Peyer's patch (tissue), 4 donors: ENCODE measurements around the gene BLOC1S3. TPM values are rescaled to one million over a fixed set of nuclear protein-coding genes. Genes with fewer than 3 reads are reported as not detected.

Experiments used
- DNase-seq, 3 donors: peaks; one replicate each; pipeline ENCODE4 v3.0.0-alpha.2; 2017 to 2019
- H3K27ac ChIP-seq, 4 donors: fragments of 200-600 bp; sonication (generic); one replicate each; pipeline ENCODE4 v1.5.1; 2016 to 2019
- H3K27me3 ChIP-seq, 2 donors: fragments of 200-600 bp; sonication (generic); one replicate each; pipeline ENCODE4 v1.5.1; 2019
- H3K36me3 ChIP-seq, 3 donors: fragments of 200-600 bp; sonication (generic); one replicate each; pipeline ENCODE4 v1.5.1; 2016 to 2019
- H3K4me1 ChIP-seq, 4 donors: fragments of 200-600 bp; sonication (generic); one replicate each; pipeline ENCODE4 v1.5.1; 2016 to 2019
- H3K4me3 ChIP-seq, 4 donors: fragments of 200-600 bp; sonication (generic); 1 replicate in 3 of 4; 2 replicates in 1 of 4; pipeline ENCODE4 v1.5.1; 2016 to 2019; ENCODE audit warnings: mild to moderate bottlenecking in 1 of 4
- H3K9me3 ChIP-seq, 4 donors: fragments of 200-600 bp; sonication (generic); one replicate each; pipeline ENCODE4 v1.5.1; 2016 to 2019; ENCODE audit warnings: mild to moderate bottlenecking in 1 of 4
- POLR2A ChIP-seq, 2 donors: fragments of 450-650 bp; IDR thresholded peaks; one replicate each; pipeline ENCODE4 v1.5.1; 2017; ENCODE audit warnings: antibody characterized with exemption in 2 of 2, mild to moderate bottlenecking in 2 of 2, moderate library complexity in 2 of 2
- total RNA-seq, 4 donors: library from RNA; depleted of rRNA; stranded (reverse); fragments of >200 nt; gene quantifications; one replicate each; pipeline ENCODE4 v1.1.0, GENCODE V29; 2016
- TF ChIP-seq, protein P1 (sequence below), 6 experiments: fragments of 450-650 bp in 4 of 6; fragments of 200-600 bp in 2 of 6; sonication (generic) in 1 of 6; IDR thresholded peaks; one replicate each; pipeline ENCODE4 v1.5.1; 2017 to 2019; ENCODE audit warnings: antibody characterized with exemption in 6 of 6, mild to moderate bottlenecking in 3 of 6, moderate library complexity in 1 of 6

BLOC1S3 gene, protein sequence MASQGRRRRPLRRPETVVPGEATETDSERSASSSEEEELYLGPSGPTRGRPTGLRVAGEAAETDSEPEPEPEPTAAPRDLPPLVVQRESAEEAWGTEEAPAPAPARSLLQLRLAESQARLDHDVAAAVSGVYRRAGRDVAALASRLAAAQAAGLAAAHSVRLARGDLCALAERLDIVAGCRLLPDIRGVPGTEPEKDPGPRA
- total RNA-seq: 10 to 100 TPM in 2 of 4 donors, 1 to 10 TPM in 2; 6.6 to 18.0 (median 10.3) TPM

DNA sequence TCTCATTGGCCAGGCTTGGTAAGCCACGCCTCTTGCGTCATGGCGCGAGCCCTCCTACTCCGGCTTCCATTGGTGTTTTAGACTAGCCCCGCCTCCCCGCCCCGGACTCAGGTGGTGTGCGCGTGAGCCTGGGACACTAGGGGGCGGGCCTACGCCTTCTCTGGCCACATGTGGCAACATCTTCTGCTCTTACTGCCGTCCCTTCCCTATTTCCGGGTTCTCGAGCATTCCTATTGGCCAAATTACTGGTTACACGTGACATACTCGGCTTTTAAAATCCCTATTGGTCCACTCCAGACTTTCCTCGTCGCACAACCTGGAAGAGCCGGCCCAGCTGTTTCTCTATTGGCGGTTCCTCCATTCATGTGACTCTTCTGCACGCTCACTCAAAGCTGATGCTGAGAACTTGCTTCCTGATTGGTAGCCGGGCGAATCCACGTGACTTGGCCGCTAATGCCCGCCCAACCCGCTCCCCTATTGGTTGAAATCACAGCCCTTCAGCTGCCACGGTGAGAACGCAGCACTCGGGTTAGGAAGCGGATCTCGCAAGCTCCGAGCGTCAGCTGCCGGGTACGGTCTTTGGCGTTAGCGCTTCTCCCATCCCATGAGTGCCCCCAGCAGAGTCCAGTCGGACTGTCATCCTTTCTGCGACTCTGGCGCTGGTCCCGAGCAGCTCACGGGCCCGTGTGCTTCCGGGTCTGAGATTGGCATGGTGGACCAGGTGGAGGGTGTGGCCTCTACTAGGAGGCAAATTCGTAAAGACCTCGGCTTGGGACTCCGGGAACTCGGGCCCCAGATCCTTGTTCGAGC is at the start of gene BLOC1S3:
TSS of gene BLOC1S3 (plus strand) at position 523 of the 810 bp plus-strand sequence. CDS start 513 bp downstream, outside the sequence.
- H3K27me3 ChIP-seq: no peaks in the 10 kb centered on the region
- peak; percentile 70 to 92 for TF ChIP-seq POLR2A (IDR thresholded peaks at IDR 0.05)
- TF ChIP-seq, protein P1, sequence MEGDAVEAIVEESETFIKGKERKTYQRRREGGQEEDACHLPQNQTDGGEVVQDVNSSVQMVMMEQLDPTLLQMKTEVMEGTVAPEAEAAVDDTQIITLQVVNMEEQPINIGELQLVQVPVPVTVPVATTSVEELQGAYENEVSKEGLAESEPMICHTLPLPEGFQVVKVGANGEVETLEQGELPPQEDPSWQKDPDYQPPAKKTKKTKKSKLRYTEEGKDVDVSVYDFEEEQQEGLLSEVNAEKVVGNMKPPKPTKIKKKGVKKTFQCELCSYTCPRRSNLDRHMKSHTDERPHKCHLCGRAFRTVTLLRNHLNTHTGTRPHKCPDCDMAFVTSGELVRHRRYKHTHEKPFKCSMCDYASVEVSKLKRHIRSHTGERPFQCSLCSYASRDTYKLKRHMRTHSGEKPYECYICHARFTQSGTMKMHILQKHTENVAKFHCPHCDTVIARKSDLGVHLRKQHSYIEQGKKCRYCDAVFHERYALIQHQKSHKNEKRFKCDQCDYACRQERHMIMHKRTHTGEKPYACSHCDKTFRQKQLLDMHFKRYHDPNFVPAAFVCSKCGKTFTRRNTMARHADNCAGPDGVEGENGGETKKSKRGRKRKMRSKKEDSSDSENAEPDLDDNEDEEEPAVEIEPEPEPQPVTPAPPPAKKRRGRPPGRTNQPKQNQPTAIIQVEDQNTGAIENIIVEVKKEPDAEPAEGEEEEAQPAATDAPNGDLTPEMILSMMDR (IDR thresholded peaks at IDR 0.05): peak in 5 of 6 experiments; percentile 26 to 49 (median 44)
- H3K9me3 ChIP-seq: no peaks in the 10 kb centered on the region
- peak within 1 kb of the TSS; percentile 76 to 94 (median 88) for H3K4me3 ChIP-seq
- H3K36me3 ChIP-seq: peaks cover 0 to 5% (median 0%) of the 10 kb centered on the region in 3 donors
- peak; percentile 100 for DNase-seq
- peak within 1 kb of the TSS; percentile 91 to 96 (median 93) for H3K27ac ChIP-seq
- peaks cover 0 to 33% (median 23%) of the 10 kb centered on the region in 4 donors for H3K4me1 ChIP-seq

DNA sequence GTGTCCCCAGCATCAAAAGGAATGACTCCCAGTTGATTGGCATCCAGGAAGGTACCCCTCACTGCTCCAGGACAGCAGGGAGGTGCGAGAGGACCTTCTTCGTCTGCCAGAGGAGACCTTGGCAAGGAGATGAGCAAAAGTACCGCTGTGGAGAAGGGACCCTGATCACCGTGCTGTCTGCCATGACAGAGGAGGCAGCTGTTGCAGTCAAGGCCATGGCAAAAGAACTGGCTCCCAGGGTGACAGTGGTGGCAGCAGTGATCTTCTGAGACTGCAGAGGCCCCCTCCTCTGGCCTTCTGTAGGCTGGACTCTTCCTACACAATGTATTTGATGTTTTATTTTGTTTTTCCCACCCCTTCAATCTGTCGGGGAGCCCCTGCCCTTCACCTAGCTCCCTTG is 49.8 kb upstream of the BLOC1S3 start:
- Histone ChIP-seq H3K27me3 (no peaks in the 10 kb centered on the region), H3K9me3 (no peaks in the 10 kb centered on the region), H3K27ac (no peak overlapping the region), H3K36me3 (no peaks in the 10 kb centered on the region), H3K4me1 (peaks cover 0 to 6% (median 0%) of the 10 kb centered on the region in 4 donors), H3K4me3 (no peak overlapping the region)
- no peak for DNase-seq
- TF ChIP-seq, protein P1 (IDR thresholded peaks at IDR 0.05): no peak
- no peak for TF ChIP-seq POLR2A (IDR thresholded peaks at IDR 0.05)

DNA sequence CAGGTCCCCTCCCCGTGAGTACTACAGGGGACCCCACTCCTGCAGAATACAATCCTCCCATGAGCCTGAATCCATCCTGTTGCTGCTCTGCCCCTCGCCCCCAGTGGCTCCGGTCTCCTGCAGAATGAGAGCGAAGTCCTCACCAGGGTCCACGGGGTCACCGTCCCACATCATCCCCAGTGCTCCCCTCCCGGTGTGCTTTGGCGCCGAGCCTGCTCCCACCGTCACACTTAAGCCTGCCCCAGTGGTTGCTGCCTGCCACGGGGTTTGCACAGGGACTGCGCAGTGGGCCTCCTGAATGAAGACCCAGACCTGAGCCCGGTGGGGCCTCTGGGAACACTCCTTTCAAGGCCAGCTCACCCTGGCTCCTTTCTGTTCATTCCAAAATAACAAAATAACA is 48.3 kb upstream of the BLOC1S3 start:
- no peak overlapping the region for H3K4me3 ChIP-seq
- H3K9me3 ChIP-seq: no peaks in the 10 kb centered on the region
- peaks cover 0 to 6% (median 0%) of the 10 kb centered on the region in 4 donors for H3K4me1 ChIP-seq
- DNase-seq: no peak
- TF ChIP-seq, protein P1 (IDR thresholded peaks at IDR 0.05): no peak
- TF ChIP-seq POLR2A (IDR thresholded peaks at IDR 0.05): no peak
- no peaks in the 10 kb centered on the region for H3K36me3 ChIP-seq
- no peak overlapping the region for H3K27ac ChIP-seq
- H3K27me3 ChIP-seq: no peaks in the 10 kb centered on the region

- peak in 1 of 3 donors; percentile 56 for DNase-seq
- Histone ChIP-seq H3K4me3 (no peak overlapping the region), H3K27me3 (no peaks in the 10 kb centered on the region), H3K27ac (no peak overlapping the region), H3K36me3 (no peaks in the 10 kb centered on the region), H3K4me1 (peaks cover 0 to 1% (median 0%) of the 10 kb centered on the region in 4 donors), H3K9me3 (no peaks in the 10 kb centered on the region)
- TF ChIP-seq POLR2A (IDR thresholded peaks at IDR 0.05): no peak
- TF ChIP-seq, protein P1 (IDR thresholded peaks at IDR 0.05): peak in 4 of 6 experiments; percentile 13 to 49 (median 41)
Observed at GRCh38 chr19:45130888-45131615, 47.5 kb upstream of the BLOC1S3 start.

DNA sequence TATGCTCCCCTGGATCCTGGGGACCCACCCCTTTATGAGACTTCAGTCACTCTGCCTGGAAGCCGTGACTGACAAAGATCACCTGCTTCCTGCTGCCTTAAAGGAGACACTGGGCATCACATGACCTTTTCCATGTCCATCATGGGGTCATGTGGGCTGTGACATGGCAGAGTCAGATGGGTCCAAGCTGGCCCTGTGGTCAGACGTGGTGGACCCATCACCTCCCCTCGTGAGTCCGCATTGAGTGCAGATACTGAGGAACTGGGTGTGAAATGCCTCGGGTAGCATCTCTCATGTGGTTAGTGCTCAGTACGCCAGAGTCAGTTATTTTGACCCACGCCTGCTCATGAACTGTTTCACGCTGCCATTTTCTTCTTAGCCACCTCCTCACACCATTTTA is 44.9 kb upstream of the BLOC1S3 start:
- Histone ChIP-seq H3K36me3 (no peaks in the 10 kb centered on the region), H3K4me3 (no peak overlapping the region), H3K4me1 (peaks cover 0 to 7% (median 0%) of the 10 kb centered on the region in 4 donors), H3K27ac (no peak overlapping the region), H3K9me3 (no peaks in the 10 kb centered on the region), H3K27me3 (no peaks in the 10 kb centered on the region)
- TF ChIP-seq, protein P1 (IDR thresholded peaks at IDR 0.05): no peak
- TF ChIP-seq POLR2A (IDR thresholded peaks at IDR 0.05): no peak
- no peak for DNase-seq
